Measurements from ENCODE around the gene KCNC3. TPM values are rescaled to one million over a fixed set of nuclear protein-coding genes. Genes with fewer than 3 reads are reported as not detected.

KCNC3 gene
- total RNA-seq, 1 experiment from 2014 or later: 17.3 TPM

- DNase-seq: peak; percentile 87
- Histone ChIP-seq H4K5ac (ENCODE audit: insufficient read length, low read depth, low read length) (no peak overlapping the region), H3K4me2 (ENCODE audit: insufficient read depth, insufficient read length, low read length) (peak overlapping the region; percentile 72), H4K91ac (ENCODE audit: insufficient read length, low read depth, low read length) (no peak overlapping the region), H2BK12ac (ENCODE audit: insufficient read length, low read depth, low read length) (no peak overlapping the region), H3K79me1 (ENCODE audit: insufficient read depth, low read depth, low read length, poor library complexity, severe bottlenecking) (no peaks in the 10 kb centered on the region), H3K9me3 (ENCODE audit: control insufficient read depth, low read depth, low read length) (no peaks in the 10 kb centered on the region), H3T11ph (ENCODE audit: low read length) (no peak overlapping the region), H3K23me2 (ENCODE audit: insufficient read length, low read depth, low read length, poor library complexity, severe bottlenecking) (peaks cover 24% of the 10 kb centered on the region), H3K27ac (ENCODE audit: insufficient read length, low read depth, low read length) (peak overlapping the region; percentile 29), H3K79me2 (ENCODE audit: insufficient read depth, low read length) (no peaks in the 10 kb centered on the region), H2BK20ac (ENCODE audit: low read depth, low read length, poor library complexity, severe bottlenecking) (no peak overlapping the region), H3K23ac (ENCODE audit: insufficient read length, low read depth, low read length) (no peak overlapping the region), H3K4me1 (ENCODE audit: insufficient read depth, low read length) (no peaks in the 10 kb centered on the region), H2BK5ac (ENCODE audit: insufficient read length, low read length) (no peak overlapping the region), H3K14ac (ENCODE audit: insufficient read depth, low read length) (no peak overlapping the region), H4K8ac (replicated peaks; ENCODE audit: insufficient read length, low read depth, low read length) (no peak overlapping the region), H3K18ac (ENCODE audit: insufficient read length, low read depth, low read length) (no peak overlapping the region), H3K27me3 (ENCODE audit: insufficient read depth, low read length) (no peaks in the 10 kb centered on the region), H3K4ac (ENCODE audit: low read depth, low read length) (no peak overlapping the region), H4K20me1 (ENCODE audit: control insufficient read depth, insufficient read depth, insufficient read length) (no peaks in the 10 kb centered on the region), H2AFZ (ENCODE audit: low read length) (no peak overlapping the region), H2AK5ac (ENCODE audit: insufficient read length, low read length) (no peak overlapping the region), H2BK15ac (ENCODE audit: low read depth, low read length) (no peak overlapping the region), H3K9ac (ENCODE audit: extremely low read depth, insufficient read length, low read length) (no peak overlapping the region), H2BK120ac (ENCODE audit: low read depth, low read length, poor library complexity, severe bottlenecking) (no peak overlapping the region), H3K56ac (ENCODE audit: insufficient read length, low read depth, low read length) (no peak overlapping the region)
- Mint-ChIP-seq H3K27me3 (ENCODE audit: low read depth) (peaks cover 10% of the 10 kb centered on the region), H3K4me3 (peak overlapping the region; percentile 79 to 87), H3K4me1 (peaks cover 19 to 49% of the 10 kb centered on the region in 2 experiments), H3K27ac (peak overlapping the region; percentile 97 to 98 (median 97)), H3K9me3 (no peaks in the 10 kb centered on the region; a peak in 1 of 5 replicates), H3K36me3 (ENCODE audit: insufficient read depth in 1 of 3, low read depth in 3 of 3) (peaks cover under 1 to 14% (median 10%) of the 10 kb centered on the region in 3 experiments; a peak in 5 of 7 replicates)
- no CpG with 5 or more reads among the region's 20 CpGs for WGBS (ENCODE audit: extremely low coverage, insufficient read length, low lambda C conversion rate)
- peak; percentile 59 for TF ChIP-seq CTCF (conservative IDR thresholded peaks at IDR 0.05)
Observed at GRCh38 chr19:50313812-50314536, 15.2 kb downstream of the KCNC3 start.
